ENCODE measurements around the gene ZG16B. TPM values are rescaled to one million over a fixed set of nuclear protein-coding genes. Genes with fewer than 3 reads are reported as not detected.

ZG16B gene
- total RNA-seq, 1 donor from 2014 or later = 0.13 TPM

DNA sequence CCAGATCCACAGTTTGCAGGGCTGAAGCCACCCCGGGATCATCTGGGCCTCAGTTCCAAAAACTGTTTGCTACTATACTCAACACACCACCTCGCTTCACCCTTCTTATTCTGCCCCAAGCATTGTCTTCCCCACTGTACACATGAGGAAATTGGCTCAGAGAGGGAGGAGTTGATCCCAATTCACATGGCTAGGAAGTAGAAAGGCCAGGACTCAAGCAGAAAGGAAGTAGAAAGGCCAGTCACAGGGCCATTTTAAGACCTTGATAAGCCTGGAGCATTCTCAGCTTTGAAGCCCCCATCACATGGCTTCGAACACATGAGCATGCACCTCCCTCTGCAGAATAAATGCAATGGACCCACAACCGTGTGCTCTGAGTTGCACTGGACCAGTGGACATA is 35.5 kb downstream of the ZG16B start:
- DNase-seq (ENCODE audit: low read depth, low spot score) = no peak

DNA sequence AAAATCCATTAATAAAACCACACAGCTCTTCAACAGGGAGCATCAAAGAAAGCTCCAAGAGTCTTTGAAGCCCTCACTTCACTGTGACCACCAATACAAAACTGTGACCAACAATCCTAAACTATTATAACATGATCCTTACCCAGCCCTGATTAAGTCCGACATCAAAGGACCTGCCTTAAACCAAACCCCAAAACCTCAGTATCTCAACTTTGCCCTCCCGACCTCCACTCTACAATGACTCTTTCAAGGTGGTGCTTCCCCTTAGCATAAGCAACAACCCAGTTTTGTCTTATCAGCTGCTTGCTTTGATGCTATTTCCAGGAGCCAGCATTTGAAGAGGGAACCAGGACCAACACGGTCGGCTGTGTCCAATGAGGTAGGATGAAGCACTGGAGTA is 36.3 kb downstream of the ZG16B start:
- no peak for DNase-seq (ENCODE audit: low read depth, low spot score)

DNA sequence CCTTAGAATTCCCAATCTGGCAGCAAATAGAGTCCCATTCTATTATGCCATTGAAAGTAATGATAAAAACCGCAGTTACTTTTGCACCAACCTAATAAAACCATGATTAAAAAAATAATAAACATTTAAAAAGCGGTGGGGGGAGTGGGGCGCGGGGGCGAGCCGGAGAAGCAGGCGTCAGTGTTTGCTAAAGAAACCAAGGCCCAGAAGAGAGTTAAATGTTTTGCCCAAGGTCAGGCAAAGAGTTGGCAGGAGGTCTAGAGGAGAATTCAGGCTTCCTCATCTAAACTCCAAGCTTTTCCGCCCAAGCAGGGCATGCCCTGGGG is 37.5 kb downstream of the ZG16B start:
- DNase-seq (ENCODE audit: low read depth, low spot score) = no peak

DNA sequence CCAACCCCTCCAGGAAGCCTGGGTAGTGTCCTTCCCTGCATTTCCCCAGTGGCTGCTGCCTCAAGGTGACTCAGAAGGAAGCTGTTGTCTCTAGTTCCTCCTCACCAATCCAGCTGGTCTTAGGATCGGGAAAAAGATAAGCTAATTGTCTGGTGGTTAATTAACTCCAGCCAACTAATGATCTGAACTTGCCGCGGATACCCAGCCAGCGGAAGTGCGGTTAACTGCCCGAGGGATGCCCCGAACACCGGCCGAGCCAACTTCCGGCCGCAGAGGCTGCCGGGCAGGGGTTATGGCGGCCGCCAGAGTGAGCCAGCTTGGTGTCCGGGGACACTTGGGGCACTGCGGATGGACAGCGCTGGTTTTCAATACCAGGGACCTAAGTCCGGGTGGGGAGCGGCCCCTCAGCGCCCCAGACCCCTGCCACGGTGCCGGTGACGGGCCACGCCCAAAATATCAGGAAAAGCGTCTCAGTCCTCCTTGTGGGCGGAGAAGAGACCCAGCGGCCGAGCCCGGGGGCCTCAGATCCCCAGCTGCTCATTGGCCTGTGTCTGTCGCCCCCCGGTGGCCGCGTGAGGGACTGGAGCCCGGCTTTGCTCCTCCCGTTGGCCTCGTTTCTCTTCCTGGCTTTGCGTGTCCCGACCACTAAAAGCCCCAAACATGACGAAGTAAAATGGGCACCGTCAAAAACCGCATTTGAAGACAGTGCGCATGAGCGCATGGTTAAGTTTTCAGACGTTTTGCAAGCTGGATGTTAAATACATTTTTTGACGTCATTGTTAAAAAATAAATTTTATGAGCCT is 38.1 kb downstream of the ZG16B start:
- peak; percentile 71 for DNase-seq (ENCODE audit: low read depth, low spot score)

DNA sequence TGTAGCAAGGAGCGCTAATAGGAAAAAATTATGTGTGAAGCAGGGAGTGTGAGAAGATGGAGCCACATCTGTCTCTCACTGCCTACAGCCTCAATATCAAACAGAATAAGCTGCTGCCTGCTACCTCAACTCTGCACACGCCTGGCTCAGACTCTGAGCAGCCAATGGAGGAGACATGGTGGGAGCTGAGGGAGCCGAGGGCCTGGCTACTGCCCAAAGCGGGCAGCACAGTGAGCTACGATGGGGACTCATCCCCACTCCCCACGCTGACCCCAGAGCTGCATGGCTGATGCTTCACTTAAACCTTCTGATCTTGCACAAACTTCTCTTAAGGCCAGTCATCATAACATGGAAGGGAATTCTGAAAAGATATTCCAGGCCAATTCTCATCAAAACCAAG is 41.8 kb downstream of the ZG16B start:
- DNase-seq (ENCODE audit: low read depth, low spot score) = no peak

DNA sequence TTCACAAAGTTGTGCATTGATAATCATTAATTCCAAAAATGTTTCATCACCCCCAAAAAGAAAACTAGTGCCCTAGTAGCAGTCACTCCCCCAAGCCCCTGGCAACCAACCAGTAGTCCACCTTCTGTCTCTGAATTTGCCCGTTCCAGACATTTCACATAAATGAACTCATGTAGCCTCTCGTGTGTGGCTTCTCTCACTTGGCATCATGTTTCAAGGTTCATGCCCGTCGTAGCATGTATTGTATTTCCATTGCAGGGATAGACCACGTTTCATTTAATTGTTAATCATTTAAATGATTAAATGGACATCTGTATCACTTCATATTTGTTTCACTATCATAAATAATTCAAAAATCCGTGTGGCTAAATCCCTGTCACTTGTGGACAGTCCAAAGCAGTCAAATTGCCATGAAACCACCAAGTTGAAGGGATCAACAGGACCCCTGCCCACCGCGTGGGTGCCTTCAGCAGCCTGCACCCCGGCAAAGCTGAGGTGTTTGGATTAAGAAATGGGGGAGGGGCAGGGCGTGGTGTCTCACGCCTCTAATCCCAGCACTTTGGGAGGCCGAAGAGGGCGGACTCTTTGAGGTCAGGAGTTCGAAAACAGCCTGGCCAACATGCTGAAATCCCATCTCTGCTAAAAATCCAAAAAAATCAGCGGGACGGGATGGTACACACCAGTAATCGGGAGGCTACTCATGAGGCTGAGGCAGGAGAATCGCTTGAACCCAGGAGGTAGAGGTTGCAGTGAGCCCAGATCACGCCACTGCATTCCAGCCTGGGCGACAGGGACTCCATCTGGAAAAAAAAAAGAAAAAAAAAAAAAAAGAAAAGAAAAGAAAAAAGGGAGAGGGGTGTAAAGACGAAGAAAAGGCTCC is 44.2 kb downstream of the ZG16B start:
- no peak for DNase-seq (ENCODE audit: low read depth, low spot score)

DNA sequence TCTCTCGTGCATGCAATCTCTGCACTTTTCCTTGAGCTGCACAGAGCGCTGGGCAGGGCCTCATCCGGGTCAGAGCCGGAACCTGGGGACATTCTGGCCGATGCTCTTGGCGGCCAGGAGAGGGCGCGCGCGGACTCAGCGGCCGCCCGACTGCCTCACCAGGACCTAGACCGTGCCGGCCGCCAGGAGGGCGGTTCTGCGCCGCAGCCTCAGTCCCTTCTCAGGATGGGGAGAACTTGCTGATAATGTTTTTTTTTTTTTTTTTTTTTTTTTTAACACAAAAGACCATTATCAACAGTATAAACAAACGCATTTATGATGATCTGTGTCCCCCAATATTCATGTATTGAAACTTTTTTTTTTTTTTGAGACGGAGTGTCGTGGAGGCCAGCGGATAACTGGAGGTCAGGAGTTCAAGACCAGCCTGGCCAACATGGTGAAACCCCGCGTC is 44.8 kb downstream of the ZG16B start:
- DNase-seq (ENCODE audit: low read depth, low spot score) = no peak

DNA sequence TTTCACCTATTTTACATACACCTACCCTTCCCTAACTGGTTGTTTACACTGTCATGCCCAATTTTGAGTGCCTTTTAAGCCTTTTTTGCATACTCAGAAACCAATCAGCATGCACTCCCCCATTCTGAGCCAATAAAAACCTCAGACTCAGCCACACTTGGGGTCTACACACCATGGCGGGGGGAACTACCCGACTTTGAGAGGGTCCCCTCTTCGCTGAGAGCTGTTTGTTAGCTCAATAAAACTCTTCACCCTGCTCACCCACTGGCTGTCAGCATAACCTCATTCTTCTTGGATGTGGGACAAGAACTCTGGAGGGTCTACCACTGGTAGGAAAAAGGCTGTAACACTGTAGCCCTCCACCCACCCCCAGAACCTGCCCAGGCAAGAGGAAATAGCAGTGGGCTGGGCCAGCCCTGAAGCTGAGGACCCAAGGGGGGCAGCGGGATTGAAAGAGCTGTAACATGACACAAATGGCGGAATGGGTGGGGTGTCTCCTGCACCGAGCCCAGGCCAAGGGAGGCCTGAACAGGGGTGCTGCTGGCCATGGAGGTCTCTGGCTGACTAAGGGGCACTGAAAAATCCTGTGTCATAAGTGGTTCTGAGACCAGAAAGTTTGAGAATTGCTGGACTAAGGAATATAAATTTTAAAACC is 49.9 kb downstream of the ZG16B start:
- DNase-seq (ENCODE audit: low read depth, low spot score) = no peak

Other genes with a start within 250 kb of the ZG16B start
- gene KCTD5, start 147.8 kb upstream of the ZG16B start, total RNA-seq = 26.0 and 27.2 TPM in 2 replicates
- gene PRSS27, start 110.1 kb upstream of the ZG16B start, total RNA-seq = 0.07 and 0.33 TPM in 2 replicates
- 38.5 and 43.9 TPM in 2 replicates for gene SRRM2, start 77.7 kb upstream of the ZG16B start, total RNA-seq
- 166 and 336 TPM in 2 replicates for gene ELOB, start 53.0 kb upstream of the ZG16B start, total RNA-seq
- gene PRSS33, start 42.7 kb upstream of the ZG16B start, total RNA-seq = not detected in 2 replicates
- gene PRSS41, start 31.8 kb upstream of the ZG16B start, total RNA-seq = not detected in 2 replicates
- gene PRSS21, start 13.1 kb upstream of the ZG16B start, total RNA-seq = 0.73 TPM in 1 of 2 replicates, not detected in the other
- gene PRSS22, start 27.9 kb downstream of the ZG16B start, total RNA-seq = not detected in 2 replicates
- 38.9 and 49.6 TPM in 2 replicates for gene FLYWCH2, start 52.9 kb downstream of the ZG16B start, total RNA-seq
- gene FLYWCH1, start 81.6 kb downstream of the ZG16B start, total RNA-seq = 32.5 and 33.4 TPM in 2 replicates
- not detected in 2 replicates for gene KREMEN2, start 134.0 kb downstream of the ZG16B start, total RNA-seq
- 15.9 and 16.2 TPM in 2 replicates for gene PAQR4, start 139.0 kb downstream of the ZG16B start, total RNA-seq
- 4.6 and 8.2 TPM in 2 replicates for gene PKMYT1, start 150.1 kb downstream of the ZG16B start, total RNA-seq
- gene CLDN9, start 182.6 kb downstream of the ZG16B start, total RNA-seq = not detected in 2 replicates
- not detected in 2 replicates for gene CLDN6, start 187.9 kb downstream of the ZG16B start, total RNA-seq
- 158 and 171 TPM in 2 replicates for gene TNFRSF12A, start 190.1 kb downstream of the ZG16B start, total RNA-seq
- gene HCFC1R1, start 193.6 kb downstream of the ZG16B start, total RNA-seq = 10.0 and 11.5 TPM in 2 replicates
- gene THOC6, start 193.7 kb downstream of the ZG16B start, total RNA-seq = 24.0 and 32.3 TPM in 2 replicates
- gene BICDL2, start 206.6 kb downstream of the ZG16B start, total RNA-seq = not detected in 2 replicates
- 0.04 and 0.13 TPM in 2 replicates for gene MMP25, start 216.3 kb downstream of the ZG16B start, total RNA-seq
- gene IL32, start 235.3 kb downstream of the ZG16B start, total RNA-seq = 33.7 and 60.3 TPM in 2 replicates